HEK293T (cell line): ENCODE results near the gene ABHD17C.

Experiments
- CTCF ChIA-PET: fragments of 350-600 bp; formaldehyde crosslinking; extraction: SDS; loops from one replicate; lab custom pipeline; 2021; ENCODE audit warnings: antibody characterized with exemption, inconsistent platforms; lab: Yijun Ruan, JAX
- POLR2A ChIA-PET: fragments of 350-600 bp; formaldehyde crosslinking; extraction: SDS; loops from one replicate; lab custom pipeline; 2020; ENCODE audit warnings: antibody characterized with exemption, inconsistent platforms; lab: Yijun Ruan, JAX
- DNase-seq: peaks from one replicate; pipeline ENCODE4 v3.0.0; 2012; ENCODE audit warnings: mixed read lengths; ENCODE audit errors: extremely low spot score
- ARNT ChIP-seq: fragments of 450-650 bp; IDR thresholded peaks from 2 replicates; pipeline ENCODE4 v1.6.1; 2017; ENCODE audit warnings: mild to moderate bottlenecking
- BHLHE40 ChIP-seq: fragments of 450-650 bp; IDR thresholded peaks from 2 replicates; pipeline ENCODE4 v1.6.1; 2016; ENCODE audit warnings: mild to moderate bottlenecking, moderate library complexity, borderline replicate concordance
- CTBP1 ChIP-seq: fragments of 450-650 bp; IDR thresholded peaks from 2 replicates; pipeline ENCODE4 v1.6.1; 2016; ENCODE audit warnings: borderline replicate concordance
- ELF4 ChIP-seq: fragments of 450-650 bp; IDR thresholded peaks from 2 replicates; pipeline ENCODE4 v1.6.1; 2017; ENCODE audit warnings: antibody characterized with exemption
- FOXA1 ChIP-seq: fragments of 450-650 bp; IDR thresholded peaks from 2 replicates; pipeline ENCODE4 v1.6.1; 2016; ENCODE audit warnings: mild to moderate bottlenecking
- FOXK2 ChIP-seq: fragments of 450-650 bp; IDR thresholded peaks from 2 replicates; pipeline ENCODE4 v1.6.1; 2016; ENCODE audit warnings: mild to moderate bottlenecking
- FOXM1 ChIP-seq: fragments of 450-650 bp; IDR thresholded peaks from 2 replicates; pipeline ENCODE4 v1.6.1; 2017; ENCODE audit warnings: mild to moderate bottlenecking, borderline replicate concordance
- HDGF ChIP-seq: fragments of 450-650 bp; IDR thresholded peaks from 2 replicates; pipeline ENCODE4 v1.6.1; 2017; ENCODE audit warnings: antibody characterized with exemption, borderline replicate concordance
- L3MBTL2 ChIP-seq: fragments of 450-650 bp; conservative IDR thresholded peaks from 2 replicates; pipeline ENCODE4 v1.6.1; 2016; ENCODE audit warnings: mild to moderate bottlenecking
- LEF1 ChIP-seq: fragments of 450-650 bp; IDR thresholded peaks from 2 replicates; pipeline ENCODE4 v1.6.1; 2017; ENCODE audit warnings: mild to moderate bottlenecking, borderline replicate concordance
- NFRKB ChIP-seq: fragments of 450-650 bp; IDR thresholded peaks from 2 replicates; pipeline ENCODE4 v1.6.1; 2016; ENCODE audit warnings: mild to moderate bottlenecking, moderate library complexity
- PKNOX1 ChIP-seq: fragments of 450-650 bp; IDR thresholded peaks from 2 replicates; pipeline ENCODE4 v1.6.1; 2016
- SP1 ChIP-seq: fragments of 450-650 bp; IDR thresholded peaks from 2 replicates; pipeline ENCODE4 v1.6.1; 2017
- SUZ12 ChIP-seq: fragments of 450-650 bp; IDR thresholded peaks from 2 replicates; pipeline ENCODE4 v1.6.1; 2016; ENCODE audit warnings: mild to moderate bottlenecking
- TARDBP ChIP-seq: fragments of 450-650 bp; IDR thresholded peaks from 2 replicates; pipeline ENCODE4 v1.6.1; 2016
- ZNF384 ChIP-seq: fragments of 450-650 bp; IDR thresholded peaks from 2 replicates; pipeline ENCODE4 v1.6.1; 2016

Gene ABHD17C

GRCh38 chr15:80745888-80746287 lies 50.8 kb downstream of the ABHD17C start:
- no peak for DNase-seq
- ChIA-PET CTCF (no interaction called here), POLR2A (no interaction called here)
- TF ChIP-seq ARNT = no peak

- DNase-seq = peak; percentile 64
- ChIA-PET POLR2A (no interaction called here), CTCF (interaction anchor here (0.7 to 1.1 kb wide), 3 partner anchors 29 to 223 kb away, joined by 3 read pairs; partner anchors contain the start of gene ABHD17C)
- TF ChIP-seq PKNOX1 (no peak), NFRKB (no peak)
Measured at GRCh38 chr15:80747317-80748053, 52.4 kb downstream of the ABHD17C start.

- TF ChIP-seq NFRKB = no peak
- no peak for TF ChIP-seq ARNT
- TF ChIP-seq HDGF = no peak
- no peak for TF ChIP-seq BHLHE40
- no peak for TF ChIP-seq L3MBTL2
- POLR2A ChIA-PET = no interaction called here
- DNase-seq = no peak
- CTCF ChIA-PET = interaction anchor here (0.7 to 1.2 kb wide), 2 partner anchors 27 to 170 kb away, joined by 3 to 4 read pairs; no protein-coding TSS in a partner anchor
Measured at GRCh38 chr15:80749589-80749988, 54.5 kb downstream of the ABHD17C start.

- CTCF ChIA-PET = no interaction called here
- no peak for DNase-seq
Measured at GRCh38 chr15:80750575-80750974, 55.5 kb downstream of the ABHD17C start.

GRCh38 chr15:80752204-80752603 lies 57.1 kb downstream of the ABHD17C start:
- no peak for TF ChIP-seq L3MBTL2
- no peak for TF ChIP-seq FOXM1
- TF ChIP-seq HDGF = no peak
- no peak for TF ChIP-seq SUZ12
- no peak for TF ChIP-seq SP1
- TF ChIP-seq LEF1 = no peak
- no peak for TF ChIP-seq FOXK2
- no peak for TF ChIP-seq ARNT
- TF ChIP-seq ZNF384 = no peak
- TF ChIP-seq ELF4 = no peak
- no peak for TF ChIP-seq BHLHE40
- ChIA-PET POLR2A (interaction anchor here (1.0 kb wide), 1 partner anchor 57 kb away, joined by 3 read pairs; the partner anchor contains the start of gene ABHD17C), CTCF (no interaction called here)
- DNase-seq = no peak

More at GRCh38 chr15:80750575-80750974, 55.5 kb downstream of the ABHD17C start:
- POLR2A ChIA-PET = no interaction called here
- no peak for TF ChIP-seq ARNT
- TF ChIP-seq HDGF = no peak
- TF ChIP-seq FOXM1 = no peak
- TF ChIP-seq BHLHE40 = no peak
- no peak for TF ChIP-seq TARDBP
- TF ChIP-seq SP1 = no peak
- TF ChIP-seq ZNF384 = no peak
- no peak for TF ChIP-seq FOXK2
- TF ChIP-seq SUZ12 = no peak
- TF ChIP-seq L3MBTL2 = no peak
- no peak for TF ChIP-seq ELF4

GRCh38 chr15:80753161-80753560 lies 58.1 kb downstream of the ABHD17C start:
- TF ChIP-seq PKNOX1 (no peak), FOXA1 (no peak)
- DNase-seq = no peak
- ChIA-PET CTCF (no interaction called here), POLR2A (no interaction called here)

- POLR2A ChIA-PET = no interaction called here
- CTCF ChIA-PET = interaction anchor here (0.6 to 1.3 kb wide), 4 partner anchors 13 to 1100 kb away, joined by 3 to 4 read pairs (median 4); no protein-coding TSS in a partner anchor
- no peak for DNase-seq
- TF ChIP-seq SP1 (no peak), TARDBP (no peak), LEF1 (no peak), BHLHE40 (no peak), ELF4 (no peak)
Measured at GRCh38 chr15:80754014-80754413, 58.9 kb downstream of the ABHD17C start.

- POLR2A ChIA-PET = no interaction called here
- CTCF ChIA-PET = interaction anchor here (0.9 kb wide), 1 partner anchor 222 kb away, joined by 3 read pairs; no protein-coding TSS in a partner anchor
- TF ChIP-seq NFRKB (no peak), CTBP1 (no peak), ELF4 (no peak), PKNOX1 (no peak), L3MBTL2 (no peak), HDGF (no peak), SP1 (no peak), FOXM1 (no peak), LEF1 (no peak), ZNF384 (no peak), FOXA1 (no peak), ARNT (no peak), SUZ12 (no peak)
- DNase-seq = no peak
Measured at GRCh38 chr15:80755885-80756284, 60.8 kb downstream of the ABHD17C start.
